Activated effector memory CD4-positive, alpha-beta T cell treated with anti-CD3 and anti-CD28 coated beads, Interleukin-2, amount 50 U/mL, for 16 hours (primary cell): ENCODE data around the gene NUMB.
"Not testable (repeated sequence)": the region's sequence is repeated elsewhere in the genome, so short reads cannot be mapped to it uniquely, and the experiment has no call there.

Source experiments
- DNase-seq: peaks from one replicate; pipeline ENCODE4 v3.0.0-alpha.2; 2020

Gene NUMB

GRCh38 chr14:73403181-73403752, 55.1 kb downstream of the NUMB start:
- DNase-seq = no peak

GRCh38 chr14:73402579-73402978, 55.8 kb downstream of the NUMB start:
- DNase-seq = no peak

- no peak for DNase-seq
These were observed 60.5 kb downstream of the NUMB start for GRCh38 chr14:73397810-73398209.

DNA sequence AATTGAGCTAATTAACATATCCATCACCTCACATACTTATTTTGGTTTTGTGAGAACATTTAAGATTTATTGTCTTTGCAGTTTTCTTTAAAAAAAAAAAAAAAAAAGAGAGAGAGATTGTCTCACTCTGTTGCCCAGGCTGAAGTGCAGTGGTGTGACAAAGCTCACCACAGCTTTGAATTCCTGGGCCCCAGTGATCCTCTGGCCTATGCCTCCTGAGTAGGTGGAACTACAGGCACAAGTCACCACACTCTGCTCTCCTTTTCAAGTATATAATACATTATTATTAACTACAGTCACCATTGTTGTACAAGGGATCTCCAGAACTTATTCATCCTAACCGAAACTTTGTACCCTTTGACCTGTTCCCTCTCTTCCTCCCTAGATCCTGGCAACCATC, 64.0 kb downstream of the NUMB start:
- no peak for DNase-seq

DNA sequence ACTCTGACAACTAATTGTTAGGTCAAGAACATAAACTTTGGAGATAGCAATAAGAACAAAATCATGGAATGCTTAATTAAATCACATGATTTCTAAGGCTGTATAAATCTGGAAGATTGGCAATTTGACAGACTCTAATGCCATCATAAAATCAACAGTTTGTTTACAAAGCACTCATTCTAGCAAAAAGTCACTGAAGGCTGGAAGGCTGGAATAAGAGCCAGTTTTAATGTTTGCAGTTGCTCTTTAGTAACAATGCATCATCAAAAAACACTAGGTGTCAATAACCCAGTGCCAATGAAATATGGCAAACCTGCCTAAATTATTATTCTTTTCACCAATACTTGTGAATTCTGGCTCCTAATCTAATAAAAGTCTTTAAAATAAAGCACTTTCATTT, 65.0 kb downstream of the NUMB start:
- DNase-seq = no peak

- DNase-seq = no peak
These were observed 65.8 kb downstream of the NUMB start for GRCh38 chr14:73392329-73393257.

DNA sequence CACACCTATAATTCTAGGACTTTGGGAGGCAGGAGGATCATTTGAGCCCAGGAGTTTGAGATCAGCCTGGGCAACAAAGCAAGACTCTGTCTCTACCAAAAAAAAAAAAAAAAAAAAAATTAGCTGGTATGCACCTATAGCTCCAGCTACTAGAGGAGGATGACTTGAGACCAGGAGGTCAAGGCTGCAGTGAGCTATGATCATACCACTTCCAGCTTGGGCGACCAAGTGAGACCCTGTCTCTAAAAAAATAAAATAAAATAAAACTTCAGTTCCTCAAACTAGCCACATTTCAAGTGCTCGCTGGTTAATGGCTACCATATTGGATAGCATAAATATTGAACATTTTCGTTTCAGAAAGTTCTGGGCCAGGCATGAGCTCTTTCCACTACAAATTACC, 70.5 kb downstream of the NUMB start:
- not testable (repeated sequence) for DNase-seq

DNA sequence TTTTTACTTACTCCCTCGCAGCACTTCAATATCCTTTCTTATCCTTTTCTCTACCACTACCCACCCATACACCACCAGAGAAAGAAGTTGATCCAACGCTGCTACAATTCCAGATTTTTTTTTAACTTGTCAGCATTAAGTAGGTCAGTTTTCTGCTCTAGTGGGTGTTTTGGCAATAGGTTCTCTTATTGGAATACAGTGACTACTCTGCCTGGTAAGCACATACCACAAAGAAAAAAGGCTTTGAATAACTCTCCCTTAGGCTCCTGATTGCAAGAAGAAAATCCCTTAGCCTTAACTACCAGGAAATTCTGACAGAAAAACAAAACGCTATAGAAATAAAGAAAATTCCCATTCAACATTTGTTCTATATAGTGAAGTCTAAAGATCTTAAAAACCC, 72.0 kb downstream of the NUMB start:
- DNase-seq = no peak

DNA sequence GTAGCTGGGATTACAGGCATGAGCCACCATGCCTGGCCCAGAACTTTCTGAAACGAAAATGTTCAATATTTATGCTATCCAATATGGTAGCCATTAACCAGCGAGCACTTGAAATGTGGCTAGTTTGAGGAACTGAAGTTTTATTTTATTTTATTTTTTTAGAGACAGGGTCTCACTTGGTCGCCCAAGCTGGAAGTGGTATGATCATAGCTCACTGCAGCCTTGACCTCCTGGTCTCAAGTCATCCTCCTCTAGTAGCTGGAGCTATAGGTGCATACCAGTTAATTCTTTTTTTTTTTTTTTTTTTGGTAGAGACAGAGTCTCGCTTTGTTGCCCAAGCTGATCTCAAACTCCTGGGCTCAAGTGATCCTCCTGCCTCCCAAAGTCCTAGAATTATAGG, 73.3 kb downstream of the NUMB start:
- DNase-seq = not testable (repeated sequence)

DNA sequence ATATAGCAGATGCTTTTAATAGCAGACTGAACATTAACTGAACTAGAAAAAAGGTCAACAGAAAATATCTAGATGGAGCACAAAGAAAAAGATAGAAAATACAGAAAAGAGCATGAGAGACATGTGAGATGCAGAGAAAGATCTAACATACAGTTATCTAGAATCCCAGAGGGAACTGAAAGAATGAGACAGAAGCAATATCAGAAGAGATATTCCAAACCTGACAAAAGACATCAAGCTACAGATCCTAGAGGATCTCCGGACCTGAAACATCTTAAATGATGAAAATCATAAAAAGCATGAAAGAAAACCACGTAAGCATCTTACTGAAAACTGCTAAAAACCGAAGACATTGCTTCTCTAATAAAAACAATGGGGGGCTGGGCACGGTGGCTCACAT, 75.0 kb downstream of the NUMB start:
- no peak for DNase-seq

GRCh38 chr14:73381380-73382013, 76.8 kb downstream of the NUMB start:
- DNase-seq = no peak

DNA sequence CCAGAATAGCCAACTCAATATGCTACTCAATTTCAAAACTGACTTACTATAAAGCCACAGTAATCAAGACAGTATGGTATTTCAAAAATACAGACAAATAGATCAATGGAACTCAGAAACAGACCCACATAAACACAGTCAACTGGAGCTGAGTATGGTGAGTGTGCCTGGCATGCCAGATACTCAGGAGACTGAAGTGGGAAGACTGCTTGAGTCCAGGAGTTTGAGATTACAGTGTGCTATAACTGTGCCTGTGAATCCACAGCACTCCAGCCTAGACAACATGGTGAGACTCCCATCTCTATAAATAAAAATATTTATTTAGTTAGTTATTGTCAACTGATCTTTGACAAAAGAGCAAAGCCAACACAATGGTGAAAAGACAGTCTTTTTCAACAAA, 81.8 kb downstream of the NUMB start:
- no peak for DNase-seq

- DNase-seq = no peak
These were observed 82.5 kb downstream of the NUMB start for GRCh38 chr14:73375861-73376260.

GRCh38 chr14:73374218-73374617, 84.1 kb downstream of the NUMB start:
- no peak for DNase-seq

GRCh38 chr14:73372529-73372928, 85.8 kb downstream of the NUMB start:
- DNase-seq = no peak

DNA sequence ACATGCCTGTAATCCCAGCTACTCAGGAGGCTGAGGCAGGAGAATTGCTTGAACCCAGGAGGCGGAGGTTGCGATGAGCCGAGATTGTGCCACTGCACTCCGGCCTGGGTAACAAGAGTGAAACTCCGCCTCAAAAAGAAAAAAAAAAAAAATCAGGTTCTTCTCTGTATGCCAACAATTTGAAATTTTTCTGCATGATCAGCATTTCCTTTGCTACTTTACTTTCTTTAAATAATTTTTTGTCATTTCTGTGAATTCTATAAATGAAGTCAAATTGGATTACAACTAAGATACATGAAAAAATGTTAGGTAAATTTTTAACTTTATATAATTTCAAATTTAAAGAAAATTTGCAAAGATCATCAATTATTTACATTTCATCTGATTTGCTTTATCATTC, 87.8 kb downstream of the NUMB start:
- no peak for DNase-seq

DNA sequence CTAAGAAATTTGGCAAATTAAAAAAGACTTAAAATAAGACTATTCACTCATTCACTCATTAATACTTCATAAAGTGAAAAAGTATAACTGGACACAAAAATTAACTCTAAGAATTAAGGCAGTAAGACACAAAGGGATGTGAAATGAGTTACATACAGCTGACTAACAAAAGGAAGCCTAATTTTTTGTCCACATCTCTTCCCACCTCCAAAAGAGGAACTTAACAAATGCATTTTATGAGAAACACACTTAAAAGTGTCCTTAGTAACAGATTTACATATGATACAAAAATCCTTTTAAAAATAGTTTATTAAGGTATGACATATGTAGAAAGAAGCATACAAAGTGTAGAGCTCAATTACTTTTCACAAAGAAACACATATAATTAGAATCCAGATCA, 88.9 kb downstream of the NUMB start:
- DNase-seq = no peak

DNA sequence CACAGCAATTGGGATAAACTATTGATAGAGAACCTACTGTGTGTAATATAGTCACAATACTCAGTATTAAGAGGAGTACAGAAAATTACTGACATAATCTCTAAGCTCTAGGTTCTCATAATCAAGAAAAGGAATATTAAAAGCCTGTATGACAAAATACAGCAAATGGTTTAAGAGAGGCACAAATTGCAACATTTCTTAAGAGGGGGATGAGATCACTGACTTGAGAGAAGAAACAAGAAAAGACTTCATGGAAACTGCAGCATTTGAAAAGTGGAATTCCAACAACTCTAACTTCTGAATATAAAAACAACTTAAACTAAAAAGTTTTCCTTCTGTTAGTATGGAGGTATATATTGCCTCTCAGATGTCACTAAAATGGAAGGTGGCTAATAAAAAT, 89.7 kb downstream of the NUMB start:
- no peak for DNase-seq

DNA sequence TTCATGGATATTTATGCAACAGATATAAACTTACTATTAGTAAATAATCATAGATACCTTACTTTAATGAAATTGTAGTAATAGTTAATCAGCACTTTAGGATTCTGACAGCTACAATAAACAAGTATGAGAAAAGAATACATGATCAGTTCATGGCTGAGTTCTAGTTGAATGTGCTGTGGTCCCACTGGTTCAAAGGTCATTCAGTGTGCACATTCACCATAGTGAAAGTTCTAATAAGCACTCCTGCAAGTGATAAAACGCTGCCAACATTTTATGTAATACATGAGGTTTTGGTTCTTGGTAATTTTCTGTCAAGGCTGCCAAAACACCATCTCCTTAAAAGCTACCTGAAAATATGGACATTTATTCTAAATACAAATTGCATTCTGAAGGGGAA, 92.6 kb downstream of the NUMB start:
- no peak for DNase-seq

DNA sequence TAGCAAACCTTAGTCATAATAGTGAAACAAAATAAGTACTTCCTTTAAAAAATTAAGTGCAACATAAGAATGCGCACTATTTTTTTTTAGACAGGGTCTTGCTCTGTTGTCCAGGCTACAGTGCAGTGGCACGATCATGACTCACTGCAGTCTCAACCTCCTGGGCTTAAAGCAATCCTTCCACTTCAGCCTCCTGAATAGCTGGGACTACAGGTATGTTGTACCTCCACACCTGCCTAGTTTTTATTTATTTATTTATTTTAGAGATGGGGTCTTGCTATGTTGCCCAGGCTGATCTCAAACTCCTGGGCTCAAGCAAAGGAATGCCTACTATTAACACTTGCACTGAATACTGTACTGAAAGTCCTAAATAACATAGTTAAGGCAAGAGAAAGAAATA, 93.8 kb downstream of the NUMB start:
- DNase-seq = no peak

GRCh38 chr14:73359445-73359844, 98.9 kb downstream of the NUMB start:
- DNase-seq = no peak

DNA sequence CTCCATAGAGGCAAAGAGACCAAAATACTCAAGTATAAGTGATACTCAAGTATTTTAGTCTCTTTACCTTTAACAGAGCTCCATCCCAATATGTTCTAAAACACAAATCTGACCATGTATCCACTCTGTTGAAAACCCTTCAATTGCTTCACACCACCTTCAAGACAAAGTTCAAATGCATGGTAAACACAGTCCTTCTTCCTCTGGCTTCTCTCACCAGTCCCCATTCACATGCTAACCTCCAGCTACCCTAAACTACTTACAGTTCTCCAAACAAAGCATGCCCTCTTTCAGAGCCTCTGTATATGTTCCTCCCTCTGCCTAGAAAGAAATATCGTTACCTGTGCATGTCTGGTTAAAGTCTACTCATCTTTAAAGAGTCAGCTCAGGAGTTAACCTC, 100.2 kb downstream of the NUMB start:
- DNase-seq = no peak

DNA sequence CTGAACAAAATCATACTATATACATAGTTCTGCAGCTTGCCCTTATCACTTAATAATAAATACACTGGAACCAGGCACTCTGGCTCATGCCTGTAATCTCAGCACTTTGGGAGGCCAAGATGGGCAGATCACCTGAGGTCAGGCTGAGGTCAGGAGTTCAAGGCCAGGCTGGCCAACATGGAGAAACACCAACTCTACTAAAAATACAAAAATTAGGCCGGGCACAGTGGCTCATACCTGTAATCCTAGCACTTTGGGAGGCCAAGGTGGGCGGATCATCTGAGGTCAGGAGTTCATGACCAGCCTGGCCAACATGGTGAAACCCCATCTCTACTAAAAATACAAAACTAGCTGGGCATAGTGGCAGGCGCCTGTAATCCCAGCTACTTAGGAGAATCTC, 109.3 kb downstream of the NUMB start:
- not testable (repeated sequence) for DNase-seq

DNA sequence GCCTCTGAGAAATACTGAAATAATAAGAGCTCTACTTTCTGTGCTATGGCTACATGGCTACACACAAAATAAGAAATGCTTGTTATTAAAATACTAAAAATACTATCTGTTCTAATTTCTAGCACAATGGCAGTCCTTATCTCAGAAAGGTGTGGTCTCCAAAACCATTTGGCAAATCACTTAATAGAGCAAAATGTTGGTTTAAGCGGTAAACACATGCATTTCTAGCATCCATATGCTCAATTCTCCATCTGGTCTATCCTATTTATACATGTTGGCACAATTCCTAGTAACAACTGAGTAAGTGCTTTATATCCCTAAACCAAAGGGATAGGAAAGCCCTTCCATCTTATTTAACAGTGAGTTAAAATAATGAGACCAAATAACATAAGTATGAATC, 114.0 kb downstream of the NUMB start:
- no peak for DNase-seq
